HS-5 (cell line): ENCODE data around the gene KIF17.

ENCODE experiments used
- DNase-seq: peaks from one replicate; pipeline ENCODE4 v3.0.0-alpha.2; 2012; ENCODE audit warnings: low read depth

Gene KIF17

DNA sequence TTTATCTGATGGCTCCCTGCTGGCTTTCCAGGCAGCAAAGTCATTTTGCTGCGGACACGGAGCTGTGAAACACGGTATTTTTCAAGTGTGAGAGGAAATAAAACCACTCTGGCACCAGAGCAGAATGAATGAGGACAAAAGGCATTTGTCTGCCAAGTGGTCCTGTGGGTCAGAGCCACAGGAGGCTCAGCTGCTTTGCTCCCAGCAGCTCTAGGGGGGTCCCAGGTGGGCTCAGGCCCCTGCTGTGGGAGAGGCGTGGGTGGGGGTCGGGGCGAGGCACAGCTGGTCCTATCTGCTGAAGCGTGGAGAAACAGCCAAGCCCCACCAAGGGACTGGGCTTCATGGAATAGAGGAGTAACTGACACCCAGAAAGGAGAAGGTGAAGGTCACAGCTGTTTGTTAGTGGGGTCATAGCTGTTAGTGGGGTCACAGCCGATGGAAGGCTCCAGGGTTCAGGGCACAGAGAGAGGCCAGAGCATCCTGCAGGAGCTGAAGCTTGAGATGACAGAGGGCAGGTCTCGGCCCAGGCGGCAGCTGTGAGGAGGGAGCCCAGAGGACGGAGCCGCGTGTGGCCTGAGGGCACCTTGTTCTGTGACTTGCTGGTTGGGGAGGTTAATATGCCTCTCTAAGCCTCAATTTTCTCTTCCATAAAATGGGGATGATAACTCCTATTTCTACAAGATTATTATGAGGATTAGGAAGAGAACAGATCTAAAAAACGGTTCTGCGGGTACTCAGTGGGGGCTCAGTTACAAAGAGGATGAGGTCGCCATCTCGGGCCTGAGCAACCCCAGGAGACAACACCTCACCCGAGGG is 7.1 kb downstream of the KIF17 start:
- DNase-seq, result no peak

DNA sequence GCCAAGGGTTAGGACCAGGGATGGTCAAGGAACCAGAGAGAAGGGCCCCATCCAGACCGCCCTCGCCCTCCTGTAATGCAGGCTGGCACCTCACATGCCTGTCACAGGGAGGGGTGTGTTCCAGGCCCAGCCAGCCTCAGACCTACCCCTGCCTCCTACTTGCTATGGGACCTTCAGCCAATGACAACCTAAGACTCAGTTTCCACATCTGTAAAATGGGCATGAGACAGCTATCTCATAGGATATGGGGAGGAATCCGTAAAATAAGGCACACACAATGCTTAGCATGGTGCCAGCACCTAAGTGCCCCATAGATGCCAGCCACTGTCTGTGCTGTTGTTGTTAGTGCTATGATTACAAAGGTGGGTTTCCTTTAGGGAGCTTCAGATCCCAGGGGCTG is 7.9 kb downstream of the KIF17 start:
- no peak for DNase-seq

- no peak for DNase-seq
Observed at GRCh38 chr1:20708891-20709290, 8.9 kb downstream of the KIF17 start.

DNA sequence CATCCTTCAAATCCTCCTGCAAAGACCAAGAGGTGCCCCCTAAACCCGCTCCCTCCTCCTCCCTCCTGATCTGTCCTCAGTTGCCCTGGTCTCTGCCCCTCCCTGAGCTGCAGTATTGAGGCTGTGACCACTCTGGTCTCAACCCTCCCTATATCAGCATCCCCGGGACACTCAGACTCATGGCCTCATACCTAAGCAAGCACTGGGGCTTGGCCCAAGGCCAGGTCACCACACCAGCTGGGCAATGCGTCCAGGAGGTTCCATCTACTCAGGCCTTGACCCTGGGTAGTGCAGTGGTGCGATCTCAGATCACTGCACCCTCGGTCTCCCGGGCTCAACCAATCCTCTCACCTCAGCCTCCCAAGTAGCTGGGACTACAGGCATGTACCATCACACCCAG is 9.8 kb downstream of the KIF17 start:
- DNase-seq, result no peak

- no peak for DNase-seq
Observed at GRCh38 chr1:20706841-20707240, 11.0 kb downstream of the KIF17 start.

DNA sequence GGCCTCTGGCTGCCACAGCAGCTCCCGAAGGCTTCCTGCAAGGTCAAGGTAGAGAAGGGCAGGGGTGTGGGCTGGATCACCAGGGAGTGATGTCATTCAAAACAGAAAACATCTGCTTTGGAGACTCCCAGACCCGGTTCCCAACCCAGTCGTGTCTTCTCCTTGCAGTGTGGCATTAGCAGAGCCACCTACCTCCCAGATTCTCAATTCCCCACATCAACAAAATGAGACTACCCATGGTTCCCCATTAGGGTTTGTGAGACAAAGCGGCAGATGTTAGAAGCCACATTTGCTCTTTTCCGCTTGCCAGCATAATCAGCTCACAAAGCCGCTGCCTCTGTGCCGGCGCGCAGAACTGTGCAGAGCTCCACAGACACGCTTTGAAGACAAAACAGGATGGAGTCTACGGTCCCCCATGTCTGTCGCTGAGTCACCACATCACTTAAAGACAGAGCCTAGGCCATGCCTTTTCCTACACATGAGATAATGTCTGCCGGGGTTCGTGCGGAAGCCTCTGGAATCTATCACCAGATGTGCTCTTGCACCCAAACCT is 12.5 kb downstream of the KIF17 start:
- DNase-seq, result no peak

DNA sequence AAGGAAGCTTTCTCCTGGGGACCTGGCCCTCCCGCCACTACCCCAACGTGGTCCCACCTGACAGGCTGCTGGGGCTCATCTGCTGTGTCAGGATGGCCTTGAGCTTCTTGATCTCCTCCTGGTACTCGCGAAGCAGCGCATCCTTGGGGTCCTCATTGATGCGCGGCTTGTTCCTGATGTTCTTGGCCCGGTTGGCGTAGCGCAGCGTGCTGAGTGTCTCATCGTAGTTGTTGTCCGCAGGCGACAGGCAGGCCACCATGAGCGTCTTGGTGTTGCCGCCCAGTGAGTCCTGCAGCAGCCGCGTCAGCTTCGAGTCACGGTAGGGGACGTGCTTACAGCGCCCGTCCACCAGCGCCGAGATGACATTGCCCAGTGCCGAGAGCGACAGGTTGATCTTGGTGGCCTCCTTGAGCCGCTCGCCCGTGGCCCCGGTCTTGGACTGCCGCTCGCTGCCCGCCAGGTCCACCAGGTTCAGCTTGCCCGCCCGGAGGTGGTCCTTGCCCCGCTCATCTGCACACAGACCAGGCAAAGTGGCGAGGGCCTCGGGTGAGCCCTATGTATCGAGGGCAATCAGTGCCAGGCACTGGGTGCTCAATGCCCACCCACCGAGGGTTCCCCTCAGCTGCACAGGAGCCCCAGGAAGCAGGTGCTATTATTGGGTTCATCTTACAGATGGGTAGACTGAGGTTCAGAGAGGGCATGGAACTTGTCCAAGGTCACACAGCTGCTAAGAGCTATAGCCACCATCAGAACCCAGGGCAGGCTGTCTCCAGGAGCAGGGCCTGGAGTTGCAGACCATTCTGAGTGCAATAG is 13.2 kb downstream of the KIF17 start:
- DNase-seq, result no peak

GRCh38 chr1:20703124-20703756 is 14.6 kb downstream of the KIF17 start:
- no peak for DNase-seq

- DNase-seq, result no peak
Observed at GRCh38 chr1:20702416-20702815, 15.4 kb downstream of the KIF17 start.

DNA sequence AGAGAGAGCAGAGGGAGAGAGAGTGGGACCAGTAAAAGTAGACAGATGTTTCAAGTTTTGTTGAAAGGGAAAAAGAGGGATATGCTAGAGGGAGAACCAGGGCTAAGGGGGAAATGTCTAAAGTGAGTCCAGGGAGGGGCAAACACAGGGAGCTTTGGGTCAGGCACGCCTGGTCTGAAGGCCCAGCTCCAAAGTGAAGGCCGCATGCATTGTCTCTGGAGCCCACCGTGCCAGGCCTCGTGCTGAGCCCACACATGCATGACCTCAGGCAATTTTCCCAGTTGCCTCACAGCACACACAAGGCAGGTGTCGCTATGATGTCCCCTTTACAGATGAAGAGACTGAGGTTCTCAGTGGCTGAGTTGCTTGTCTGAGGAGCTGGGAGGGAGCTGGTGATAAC is 16.0 kb downstream of the KIF17 start:
- DNase-seq, result no peak

DNA sequence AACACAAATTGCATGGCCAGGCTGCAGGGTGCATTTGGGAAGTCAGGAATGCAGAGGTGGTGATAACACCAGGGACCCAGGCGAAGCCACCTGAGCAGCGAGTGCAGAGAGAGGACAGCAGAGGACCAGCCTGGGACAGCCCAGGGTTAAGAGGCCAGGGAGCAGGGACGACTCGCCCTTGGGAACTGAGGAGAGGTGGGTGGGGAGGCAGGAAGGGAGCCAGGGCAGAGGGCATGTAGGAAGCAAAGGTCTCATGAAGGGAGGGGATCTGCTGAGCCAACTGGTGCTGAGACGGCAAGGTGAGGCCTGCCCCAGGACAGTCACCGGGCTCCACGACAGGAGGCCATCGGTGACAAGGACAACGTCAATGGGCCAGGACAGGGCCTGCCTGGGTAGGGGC is 16.4 kb downstream of the KIF17 start:
- no peak for DNase-seq

GRCh38 chr1:20700636-20701215 is 17.1 kb downstream of the KIF17 start:
- DNase-seq, result no peak

- DNase-seq, result no peak
Observed at GRCh38 chr1:20699558-20699957, 18.2 kb downstream of the KIF17 start.

DNA sequence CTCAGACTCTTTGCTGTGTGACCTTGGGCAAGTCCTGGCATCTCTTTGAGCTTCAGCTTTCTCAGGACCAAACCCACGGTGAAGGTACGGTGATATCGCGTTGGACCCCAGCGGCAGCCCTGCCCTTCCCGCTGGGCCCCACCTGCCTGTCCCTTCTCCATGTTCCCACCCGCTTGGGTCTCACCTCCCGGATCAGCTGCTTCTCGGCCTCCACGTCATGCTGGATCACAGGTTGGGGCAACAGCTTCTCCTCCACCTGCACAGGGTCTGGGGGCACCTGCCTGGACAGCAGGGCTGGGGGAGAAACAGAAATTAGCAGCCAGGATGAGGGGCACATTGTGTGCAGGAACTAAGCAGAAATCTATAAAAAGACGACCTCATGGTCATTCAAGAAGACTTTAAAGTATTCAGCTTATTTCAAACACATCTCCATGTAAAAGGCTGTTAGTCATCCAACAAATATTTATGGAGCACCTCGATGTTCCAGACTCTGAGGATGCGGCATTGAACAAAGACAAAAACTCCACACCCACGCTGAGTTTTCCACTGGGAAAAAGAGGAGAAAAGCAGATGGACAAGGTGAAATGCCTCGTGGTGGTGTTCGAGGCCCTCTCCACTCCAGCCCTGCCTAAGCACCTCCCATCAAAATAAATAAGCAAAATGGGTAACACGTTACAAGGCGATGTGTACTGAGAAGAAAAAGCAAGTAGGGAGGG is 19.5 kb downstream of the KIF17 start:
- peak; percentile 56 for DNase-seq

GRCh38 chr1:20697563-20697962 is 20.2 kb downstream of the KIF17 start:
- no peak for DNase-seq

DNA sequence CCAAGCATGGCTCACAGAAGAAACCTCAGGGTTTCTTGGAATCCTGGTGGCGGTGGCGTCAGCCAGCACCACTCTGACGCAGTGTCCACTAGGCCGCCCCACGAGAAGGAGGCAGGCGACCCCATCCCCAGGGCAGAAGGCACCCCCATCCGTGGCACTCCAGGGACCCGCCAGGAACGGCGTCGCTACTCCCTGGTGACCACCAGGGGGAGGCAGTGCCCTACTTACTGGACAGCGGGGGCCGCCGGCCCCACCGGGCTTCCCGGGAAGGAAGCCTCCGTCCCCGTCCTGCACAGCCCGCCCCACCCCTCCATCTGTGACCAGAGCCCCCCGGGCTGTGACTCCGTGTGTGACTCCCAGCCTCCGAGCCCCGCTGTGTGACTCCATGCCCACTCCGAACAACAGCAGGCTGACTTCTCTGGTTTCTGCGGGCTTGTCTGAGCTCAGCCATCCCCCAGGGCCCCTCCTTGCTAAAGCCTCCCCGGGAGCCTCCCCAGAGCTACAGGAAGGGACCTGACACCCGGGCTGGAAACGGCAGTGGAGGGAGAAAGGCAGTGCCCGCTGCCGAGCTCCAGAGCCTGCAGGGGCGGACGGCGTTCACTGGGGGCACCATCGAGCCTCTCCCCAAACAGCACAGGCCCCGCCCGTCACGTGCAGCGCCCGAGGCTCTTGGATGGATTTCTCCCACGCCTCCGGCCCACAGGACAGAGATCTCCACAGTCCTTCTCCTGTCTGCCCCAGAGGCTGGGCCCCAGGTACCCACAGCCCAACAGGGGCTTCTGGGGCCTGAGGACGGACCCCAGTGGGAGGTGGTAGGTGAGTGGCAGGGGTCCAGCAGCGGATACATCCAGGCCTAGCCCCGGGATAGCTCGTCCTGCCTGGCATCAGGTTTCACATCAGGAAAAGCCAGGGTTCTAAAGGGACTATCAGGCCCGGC is 21.1 kb downstream of the KIF17 start:
- peak; percentile 77 for DNase-seq

- no peak for DNase-seq
Observed at GRCh38 chr1:20695515-20695914, 22.3 kb downstream of the KIF17 start.

DNA sequence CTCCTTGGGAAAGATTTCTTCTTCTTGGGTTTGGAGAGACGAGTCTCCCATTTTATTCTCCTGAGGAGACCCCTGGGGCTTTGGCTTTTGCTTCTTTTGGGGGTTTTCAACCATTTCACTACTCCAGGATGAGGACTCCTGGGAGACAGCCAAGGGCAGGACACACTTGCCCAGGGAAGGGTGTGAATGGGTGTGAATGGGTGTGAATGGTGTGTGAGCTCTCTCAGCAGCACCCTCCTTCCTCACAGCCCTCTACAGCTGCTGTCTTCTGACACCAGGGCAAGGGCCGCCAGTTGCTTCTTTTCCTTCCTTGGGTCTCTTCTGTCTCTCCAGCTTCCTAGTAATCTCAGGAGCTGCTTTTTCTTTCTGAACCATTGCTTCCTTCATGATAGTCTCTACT is 24.2 kb downstream of the KIF17 start:
- no peak for DNase-seq

- DNase-seq, result no peak
Observed at GRCh38 chr1:20691872-20692271, 25.9 kb downstream of the KIF17 start.

GRCh38 chr1:20689645-20690056 is 28.2 kb downstream of the KIF17 start:
- DNase-seq, result no peak
